NCI-H774 (cell line): ENCODE data around the gene MBD1.
"Not testable (repeated sequence)": the region's sequence is repeated elsewhere in the genome, so short reads cannot be mapped to it uniquely, and the experiment has no call there.

Experiments used
- DNase-seq: peaks from one replicate; lab custom pipeline; 2025; lab: John Stamatoyannopoulos, UW

Gene MBD1

DNA sequence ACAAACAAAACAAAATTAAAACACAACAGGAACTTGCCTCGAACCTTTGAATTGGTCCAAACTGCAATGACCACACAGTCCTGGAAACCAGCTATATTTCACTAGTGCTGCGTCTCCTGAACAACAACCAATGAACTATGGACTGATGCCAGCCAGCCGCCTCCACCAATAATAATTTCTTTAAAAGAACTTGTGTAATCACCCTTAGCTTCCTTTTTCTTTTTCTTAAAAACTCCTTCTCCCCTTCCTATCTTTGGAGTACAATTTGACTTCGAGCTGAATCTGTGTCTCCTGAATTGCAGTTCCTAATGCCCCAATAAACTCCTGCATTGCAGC, 7.8 kb upstream of the MBD1 start:
- DNase-seq = no peak

DNA sequence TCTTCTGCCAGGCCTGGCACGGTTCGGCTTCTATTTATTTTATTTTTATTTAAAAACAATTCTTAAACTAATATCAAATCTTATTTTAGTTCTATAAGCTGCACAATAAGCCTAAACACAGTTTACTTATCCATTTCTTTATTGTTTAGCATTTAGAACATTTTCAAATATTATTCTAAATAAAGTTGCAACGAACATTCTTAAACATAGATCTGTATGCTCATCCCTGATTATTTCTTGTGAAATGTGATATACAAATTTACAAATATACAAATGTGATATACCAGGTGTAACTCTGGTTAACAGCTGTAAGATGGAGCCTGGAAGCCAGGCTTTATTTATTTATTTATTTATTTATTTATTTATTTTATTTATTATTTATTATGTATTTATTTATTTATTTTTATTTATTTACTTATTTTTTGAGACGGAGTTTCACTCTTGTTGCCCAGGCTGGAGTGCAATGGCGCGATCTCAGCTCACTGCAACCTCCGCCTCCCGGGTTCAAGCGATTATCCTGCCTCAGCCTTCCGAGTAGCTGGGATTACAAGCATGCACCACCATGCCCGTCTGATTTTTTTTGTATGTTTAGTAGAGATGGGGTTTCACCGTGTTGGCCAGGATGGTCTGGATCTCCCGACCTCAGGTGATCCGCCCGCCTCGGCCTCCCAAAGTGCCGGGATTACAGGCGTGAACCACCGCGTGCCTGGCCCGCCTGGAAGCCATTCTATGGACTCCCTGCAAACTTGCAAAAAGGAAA, 7.2 kb upstream of the MBD1 start:
- not testable (repeated sequence) for DNase-seq

DNA sequence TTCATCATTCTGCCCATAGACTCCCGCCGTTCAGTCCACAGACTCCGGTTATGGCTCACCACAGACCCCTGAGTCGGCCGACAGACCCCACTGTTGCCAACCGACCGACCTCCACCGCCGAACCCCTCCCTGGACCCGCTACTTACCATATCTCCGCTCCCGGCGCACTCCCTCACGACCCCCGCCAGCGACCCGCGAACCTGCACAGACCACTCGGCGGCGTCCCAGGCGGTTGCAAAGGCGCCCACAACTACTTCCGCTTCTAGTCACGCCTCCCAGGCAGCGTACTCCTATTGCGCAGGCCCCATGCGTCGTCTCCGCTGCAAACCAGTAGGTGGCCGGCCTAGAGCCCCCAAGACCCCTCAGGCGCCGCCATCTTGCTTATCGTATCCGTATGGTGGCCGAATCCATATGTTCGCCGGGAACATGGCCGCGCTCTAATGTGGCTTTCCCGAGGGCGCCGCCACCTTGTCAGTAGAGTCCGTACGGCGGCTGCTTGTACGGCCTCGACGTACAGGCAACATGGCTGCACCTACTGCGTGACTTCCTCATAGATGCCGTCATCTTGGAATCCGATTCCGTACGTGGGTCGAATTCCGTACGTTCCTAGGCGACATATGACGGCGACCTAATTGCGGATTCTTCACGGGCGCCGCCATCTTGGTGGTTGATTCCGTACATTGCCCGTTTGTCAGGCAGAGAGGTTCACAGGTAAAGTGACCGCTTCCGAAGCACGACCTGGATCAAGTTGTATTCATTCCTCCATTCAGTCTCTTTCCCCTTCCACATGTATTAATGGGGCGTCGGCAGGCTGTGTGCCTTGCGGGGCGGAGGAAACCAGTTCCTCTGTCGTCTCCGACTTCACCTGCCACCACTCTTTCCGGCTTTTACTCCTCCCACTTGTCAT, 6.4 kb upstream of the MBD1 start, which contains the start of gene CXXC1:
CXXC1 (minus strand) TSS at position 252 of the 907 bp plus-strand sequence; CDS start at position 149, 103 bp downstream.
- DNase-seq = peak; percentile 98

DNA sequence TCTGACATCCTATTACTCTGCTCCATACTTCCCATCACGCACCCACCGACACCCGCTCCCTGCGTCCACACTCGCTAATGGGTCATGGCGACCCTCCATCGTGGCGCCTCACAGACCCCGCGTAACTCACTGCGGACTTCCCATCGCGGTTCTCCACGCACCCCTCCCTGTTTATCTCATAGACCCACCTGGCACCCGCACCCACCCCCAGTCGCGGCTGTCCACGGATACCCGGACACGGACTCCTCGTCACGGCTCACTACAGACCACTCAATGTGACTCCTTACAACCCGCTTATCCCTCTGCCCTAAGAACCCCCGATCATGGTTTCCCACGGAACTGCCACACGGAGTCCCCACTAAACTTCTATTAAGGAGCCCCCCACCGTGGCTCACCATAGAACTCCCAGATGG, 5.7 kb upstream of the MBD1 start:
- DNase-seq = no peak

DNA sequence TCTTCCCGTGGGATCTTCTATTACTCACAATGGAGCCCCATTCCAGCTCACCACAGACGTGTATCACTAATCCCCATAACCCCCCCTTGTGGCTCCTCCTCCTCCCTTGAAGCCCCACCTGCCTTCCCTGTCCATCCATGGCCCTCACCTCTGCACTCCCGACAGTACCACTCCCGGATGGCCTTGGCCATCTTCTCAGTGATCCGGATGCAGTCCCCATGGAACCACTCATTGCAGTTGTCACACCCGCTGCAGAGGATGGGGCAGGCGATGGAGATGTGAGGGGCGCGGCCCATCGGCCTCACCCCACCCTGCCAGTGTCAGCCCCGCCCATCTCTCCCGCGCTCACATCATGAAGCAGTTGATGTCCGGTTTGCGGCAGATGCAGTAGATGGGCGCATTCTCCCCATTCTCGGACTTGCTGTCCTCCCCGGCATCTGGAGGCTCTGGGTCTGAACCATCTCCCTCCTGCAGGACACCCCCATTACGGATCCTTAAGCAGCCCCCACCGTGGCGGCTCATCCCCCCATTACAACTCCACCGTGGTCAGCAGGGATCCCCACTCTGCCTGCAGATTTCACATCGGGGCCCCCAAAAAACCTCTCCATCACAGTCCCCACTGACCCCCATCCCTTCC, 5.2 kb upstream of the MBD1 start:
- peak; percentile 22 for DNase-seq

DNA sequence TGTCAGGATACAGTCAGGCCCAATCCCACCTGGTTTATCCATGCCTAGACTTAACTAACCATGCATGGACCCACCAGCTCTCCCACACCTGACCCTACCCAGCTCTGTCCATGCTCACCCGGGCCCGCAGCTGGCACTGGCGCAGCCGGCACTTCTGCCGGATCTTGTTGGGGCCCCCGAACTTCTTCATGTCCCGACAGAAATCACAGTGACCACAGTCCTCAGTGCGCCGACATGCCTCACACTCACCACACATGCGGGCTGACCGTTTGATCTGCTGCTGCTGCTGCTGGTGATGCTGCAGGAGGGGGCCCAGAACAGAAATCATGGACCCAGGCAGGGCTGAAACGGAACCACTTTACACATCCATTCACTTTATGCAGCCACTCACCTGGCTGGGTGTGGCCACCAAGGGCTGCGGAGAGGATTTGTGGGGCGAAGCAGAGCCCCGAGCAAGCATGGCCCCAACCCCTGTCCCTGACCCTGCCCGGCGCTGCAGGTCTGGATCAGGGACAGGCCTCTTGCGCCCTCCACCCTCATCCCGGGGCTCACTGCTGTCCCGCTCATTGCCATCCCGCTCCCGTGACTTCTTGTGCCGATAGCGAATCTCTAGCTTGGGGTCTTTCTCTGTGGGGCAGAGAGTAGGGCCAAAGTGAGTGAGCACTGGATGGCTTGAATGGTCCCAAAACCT, 4.5 kb upstream of the MBD1 start:
- DNase-seq = no peak

DNA sequence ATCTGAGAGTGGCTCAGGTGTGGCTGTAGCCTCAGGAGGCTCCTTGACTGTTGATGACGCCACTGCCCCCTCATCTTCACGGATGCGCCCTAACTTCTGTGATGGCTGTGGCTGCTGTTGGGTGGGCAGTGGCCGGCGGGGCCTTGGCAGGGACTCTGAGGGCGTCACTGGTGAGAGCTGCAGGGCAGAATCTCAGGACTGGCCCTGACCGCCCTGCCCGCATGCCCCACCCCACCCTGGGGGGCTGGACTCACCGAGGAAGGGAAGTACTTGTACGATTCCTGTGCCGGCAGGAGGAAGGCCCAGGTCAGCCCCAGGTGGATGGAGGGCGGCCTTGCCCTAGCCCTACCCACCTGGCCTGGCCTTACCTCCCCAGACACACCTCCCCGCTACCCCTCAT, 3.7 kb upstream of the MBD1 start:
- no peak for DNase-seq

DNA sequence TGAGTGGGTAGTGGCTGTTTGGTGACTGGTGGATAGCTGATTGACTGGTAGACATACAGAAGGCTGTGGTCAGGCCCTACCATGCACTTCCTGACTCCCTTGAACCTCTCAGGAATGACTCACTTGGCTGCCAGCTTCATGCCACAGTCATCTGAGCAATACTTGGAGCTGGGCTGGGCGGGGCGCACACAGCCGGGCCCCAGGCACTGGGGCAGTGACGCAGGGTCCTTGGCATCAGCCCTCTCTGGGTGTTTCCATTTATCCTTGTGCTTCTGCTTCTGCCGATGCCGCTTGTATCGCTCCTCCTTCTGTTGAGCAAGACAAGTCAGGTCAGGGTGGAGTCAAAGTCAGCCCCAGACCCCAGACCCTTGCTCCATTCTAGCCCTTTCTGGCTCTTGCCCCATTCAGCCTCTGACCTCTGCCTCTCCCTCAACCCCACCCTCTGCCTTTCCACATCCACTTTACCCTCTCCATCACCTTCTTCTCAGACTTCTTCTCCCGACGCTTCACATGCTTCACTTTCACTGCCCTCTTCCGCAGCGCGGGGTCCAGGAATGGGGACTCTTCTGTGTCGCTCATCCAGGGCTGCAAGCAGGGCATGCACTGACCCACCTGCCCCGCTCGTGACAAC, 3.0 kb upstream of the MBD1 start:
- DNase-seq = no peak

DNA sequence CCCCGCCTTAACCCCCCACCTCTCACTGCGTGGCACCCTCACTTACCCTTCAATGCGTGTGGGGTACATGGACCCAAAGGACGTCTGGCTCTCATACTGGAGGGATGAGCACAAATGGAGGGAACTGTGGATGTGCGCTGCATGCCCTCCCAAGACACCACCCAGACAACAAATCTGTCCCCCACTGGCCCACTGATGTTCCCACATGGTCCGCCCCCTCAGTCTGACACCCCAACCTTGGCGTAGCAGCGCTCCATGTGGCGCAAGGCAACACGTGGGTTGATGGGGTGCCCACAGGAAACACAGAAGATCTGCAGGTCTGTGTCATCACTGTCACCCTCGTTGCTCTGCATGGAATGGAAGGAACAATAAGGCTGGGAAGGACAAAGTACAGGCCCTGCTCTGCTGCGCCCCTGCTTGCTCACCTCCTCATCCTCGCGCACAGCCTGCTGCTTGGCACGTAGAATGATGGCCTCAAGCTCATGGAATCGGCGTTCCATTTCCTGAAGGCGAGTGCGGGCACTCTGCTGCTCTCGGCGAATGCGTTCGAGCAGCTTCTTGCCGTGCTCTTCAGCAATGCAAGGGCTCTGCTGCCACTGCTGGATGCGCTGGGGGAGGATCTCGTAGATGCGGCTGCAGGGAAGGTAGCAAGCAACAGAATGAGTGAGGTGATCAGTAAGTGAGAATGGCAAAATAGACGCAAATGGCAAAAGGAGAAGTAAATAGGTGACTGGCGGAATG, 2.3 kb upstream of the MBD1 start:
- DNase-seq = no peak

DNA sequence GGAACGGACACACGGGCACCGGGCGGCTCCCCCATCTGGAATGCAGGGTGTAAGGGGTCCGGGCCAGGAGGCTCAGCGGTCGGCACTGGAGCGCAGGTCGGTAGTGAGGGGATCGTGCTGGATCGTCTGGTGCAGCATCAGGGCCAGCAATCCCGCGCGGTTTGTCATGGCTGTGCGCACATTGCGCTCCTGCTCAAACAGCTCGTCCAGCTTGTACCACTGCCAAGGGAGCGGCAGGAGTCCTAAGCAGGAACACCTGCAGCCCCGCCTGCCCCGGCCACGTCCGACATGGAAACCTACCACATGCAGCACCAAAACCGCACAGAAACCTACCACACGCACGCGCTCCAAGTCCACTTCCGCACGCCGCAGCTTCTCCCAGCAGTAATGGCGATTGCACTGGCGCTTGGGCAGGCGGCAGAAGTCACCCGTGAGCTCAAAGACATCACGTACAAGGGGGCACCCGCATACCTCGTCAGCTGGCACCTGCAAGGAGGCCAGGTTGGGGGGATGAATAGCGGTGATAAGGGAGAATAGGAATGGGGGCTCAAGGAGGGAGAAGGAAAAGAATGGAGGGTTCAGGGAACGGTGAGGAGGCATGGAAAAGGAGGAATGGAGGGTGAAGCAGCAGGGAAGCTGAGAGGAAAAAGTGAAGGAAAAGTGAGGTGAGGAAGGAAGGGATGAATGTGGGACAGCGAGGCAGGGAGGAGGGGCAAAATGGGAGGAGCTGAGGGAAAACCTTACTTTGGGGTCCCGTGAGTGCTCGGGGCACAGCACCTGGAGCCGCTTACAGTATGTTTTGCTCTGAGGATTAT, 1.4 kb upstream of the MBD1 start:
- DNase-seq = no peak

DNA sequence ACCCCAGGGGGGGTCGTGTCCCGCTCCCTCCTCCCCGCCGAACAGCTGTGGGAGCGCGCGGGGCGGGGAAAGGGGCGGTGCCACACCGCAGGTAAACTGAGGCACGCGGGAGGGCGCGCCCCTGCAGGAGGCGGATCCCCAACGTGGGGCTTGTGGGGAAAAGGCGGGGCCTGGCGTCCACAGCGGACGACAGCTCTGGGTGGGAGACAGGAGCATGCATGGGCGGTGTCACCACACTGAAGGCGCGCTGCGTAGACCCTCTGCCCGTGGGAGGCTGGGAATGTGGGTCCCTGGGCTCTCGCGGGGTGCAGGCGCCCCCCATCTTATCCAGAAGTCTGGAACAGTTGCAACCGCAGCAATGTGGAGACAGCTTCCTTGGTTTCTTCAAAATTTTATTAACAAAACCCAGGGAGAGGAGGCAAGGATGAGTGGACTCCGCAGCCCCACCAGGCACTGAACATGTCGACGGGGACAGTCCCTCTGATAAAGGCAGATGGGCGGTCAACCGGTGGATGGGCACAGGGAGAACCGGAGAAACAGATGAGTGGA, 723 bp upstream of the MBD1 start:
- DNase-seq = no peak

DNA sequence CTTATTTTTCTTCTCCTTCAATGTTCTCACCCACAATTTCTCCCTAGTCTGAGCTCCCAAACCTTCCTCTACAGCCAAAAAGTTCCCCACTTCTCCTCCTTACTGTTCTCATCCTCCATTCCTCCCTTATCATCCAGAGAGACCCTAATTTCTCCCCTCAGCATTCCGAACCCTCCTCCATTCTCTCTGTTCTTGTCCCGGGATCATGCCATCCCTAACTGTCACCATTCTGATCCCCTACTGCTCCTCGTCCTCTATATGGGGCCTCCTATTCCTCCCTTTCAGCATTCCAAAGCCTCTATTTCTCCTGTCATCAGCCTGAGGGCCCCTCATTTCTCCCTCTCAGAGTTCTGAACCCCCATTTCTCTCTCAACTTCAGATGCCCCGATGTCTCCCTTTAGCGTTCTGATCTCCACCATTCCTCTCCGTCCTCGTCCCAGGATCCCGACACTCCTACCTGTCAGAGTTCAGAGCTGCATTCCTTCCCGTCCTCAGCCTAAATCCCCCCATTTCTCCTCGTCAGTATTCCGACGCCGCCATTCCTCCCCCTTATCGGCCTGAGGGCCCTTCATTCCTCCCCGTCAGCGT, 522 bp downstream of the MBD1 start:
- DNase-seq = no peak

DNA sequence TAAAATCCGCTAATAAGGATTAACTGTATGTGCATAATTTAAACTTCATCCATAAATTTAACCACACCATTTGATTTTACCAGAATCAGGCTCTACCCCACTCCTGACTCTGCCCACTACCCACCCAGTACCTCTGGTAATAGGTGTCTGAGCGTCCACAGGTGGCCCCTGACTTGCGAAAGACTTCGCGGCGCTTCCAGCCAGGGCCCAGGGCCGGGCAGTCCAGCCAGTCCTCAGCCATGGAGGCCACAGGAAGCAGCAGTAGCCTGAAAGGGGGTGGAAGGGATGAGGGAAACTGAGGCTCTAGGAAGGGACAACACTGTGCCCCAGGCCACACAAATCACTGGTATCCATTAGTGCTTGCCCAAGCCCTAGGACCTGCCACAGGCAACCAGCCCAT, 1.6 kb downstream of the MBD1 start:
- no peak for DNase-seq

DNA sequence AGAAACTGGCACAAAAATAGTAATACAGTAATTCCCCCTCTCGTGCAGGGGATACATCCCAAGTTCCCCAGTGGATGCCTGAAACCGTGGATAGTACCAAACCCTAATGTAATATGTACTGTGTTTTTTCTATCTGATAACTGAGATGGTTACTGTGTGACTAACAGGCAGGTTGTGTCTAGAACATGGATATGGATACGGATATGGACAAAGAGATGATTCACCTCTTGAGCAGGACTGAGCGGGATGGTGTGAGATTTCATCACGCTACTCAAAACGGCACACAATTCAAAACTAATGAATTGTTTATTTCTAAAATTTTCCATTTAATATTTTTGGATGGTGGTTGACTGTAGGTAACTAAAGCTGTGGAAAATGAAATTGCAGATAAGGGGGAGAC, 3.4 kb downstream of the MBD1 start:
- DNase-seq = no peak

DNA sequence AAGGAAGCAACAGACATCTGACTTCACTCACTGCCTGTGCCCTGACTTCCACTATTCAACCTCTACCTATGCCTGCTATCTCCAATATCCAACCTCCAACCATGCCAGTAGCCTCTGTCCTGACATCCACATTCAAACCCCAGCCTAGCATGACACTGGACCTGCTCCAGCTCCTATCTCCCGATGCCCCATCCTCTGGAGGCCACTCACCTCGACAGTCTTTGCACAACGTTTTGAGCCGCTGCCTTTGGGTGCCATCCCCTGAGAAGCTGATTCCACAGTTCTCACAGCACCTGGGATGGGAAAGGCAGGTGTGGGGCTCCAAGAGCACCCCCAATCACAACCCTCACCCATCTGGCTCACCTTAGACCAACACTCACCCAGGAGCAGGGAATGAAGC, 4.9 kb downstream of the MBD1 start:
- DNase-seq = no peak

DNA sequence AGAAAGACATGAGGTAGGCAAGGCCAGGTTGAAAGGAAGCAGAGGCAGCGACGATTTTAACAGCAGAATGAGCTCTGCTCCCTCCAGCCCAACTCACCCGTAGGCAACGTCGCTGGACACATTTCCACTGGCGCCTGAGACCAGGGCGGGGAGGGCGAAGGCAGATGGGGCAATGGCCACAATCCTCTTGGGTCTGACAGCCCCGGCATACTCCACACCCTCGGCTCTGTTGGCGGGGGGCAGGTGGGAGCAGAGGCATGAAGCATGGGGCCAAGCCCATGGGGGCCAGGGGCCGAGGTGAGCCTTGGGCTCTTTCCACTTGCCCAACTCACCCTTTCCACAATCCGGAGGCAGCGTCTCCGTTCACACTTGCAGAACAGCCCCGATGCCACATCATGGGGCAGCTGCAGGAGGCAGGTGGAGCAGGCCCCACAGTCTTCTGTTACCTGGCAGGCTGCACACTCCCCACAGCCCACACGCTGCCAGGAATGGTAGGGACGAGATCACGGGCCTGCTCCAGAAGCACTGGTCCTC, 5.8 kb downstream of the MBD1 start:
- no peak for DNase-seq

DNA sequence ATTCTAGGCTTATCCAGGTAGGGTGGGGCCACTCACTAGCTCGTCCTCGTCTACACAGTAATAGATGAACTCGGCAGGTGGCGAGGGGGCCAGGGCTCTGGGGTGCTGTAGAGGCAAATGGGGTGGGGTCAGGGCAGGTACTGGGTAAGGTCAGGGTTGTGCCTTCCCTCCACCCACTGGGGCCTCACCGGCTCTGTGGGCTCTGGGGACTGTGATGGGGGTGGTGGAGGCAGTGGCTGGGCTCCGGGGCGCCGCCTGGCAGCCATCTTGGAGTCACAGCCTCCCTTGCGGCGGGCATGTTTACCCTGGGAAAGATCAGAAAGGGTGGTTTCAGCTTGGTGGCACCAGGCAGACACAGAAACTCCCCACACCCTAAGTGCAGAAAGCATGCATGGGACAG, 6.4 kb downstream of the MBD1 start:
- DNase-seq = no peak

DNA sequence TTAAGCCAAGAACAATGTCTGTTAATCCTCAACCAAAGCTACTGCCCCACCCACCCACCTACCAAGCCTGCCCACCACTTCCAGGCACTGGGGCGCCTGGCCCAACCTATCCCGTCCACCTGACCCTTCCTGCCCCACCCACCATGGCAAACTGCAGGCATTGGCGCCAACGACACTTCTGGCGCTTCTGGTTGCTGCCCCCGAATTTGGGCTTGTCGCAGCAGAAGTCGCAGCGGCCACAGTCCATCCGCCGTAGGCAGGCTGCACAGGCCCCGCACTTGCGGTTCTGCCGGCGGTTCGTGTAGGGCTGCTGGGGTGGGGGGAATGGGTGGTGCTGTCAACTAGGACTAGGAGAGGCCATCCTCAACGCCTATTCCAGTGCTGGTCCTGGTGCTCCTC, 7.3 kb downstream of the MBD1 start:
- DNase-seq = no peak
